Heart left ventricle (tissue), 16 donors: ENCODE results near the gene TMBIM6. TPM values are rescaled to one million over a fixed set of nuclear protein-coding genes. Genes with fewer than 3 reads are reported as not detected.

Source experiments
- ATAC-seq, 4 donors: fragments of 200-7000 bp; cut with Tn5 transposase; one replicate each; pipeline ENCODE4 v1.9.1; 2020 to 2022; ENCODE audit warnings: moderate library complexity in 4 of 4, mild to moderate bottlenecking in 3 of 4, moderate number of reproducible peaks in 1 of 4
- DNase-seq, 5 donors: peaks; one replicate each; pipeline ENCODE4 v3.0.0-alpha.2; 2020
- H3K27ac ChIP-seq, 12 donors: fragments of 200-600 bp; sonication (generic) in 4 of 12; one replicate each; pipeline versions ENCODE4 v1.5.0 to v1.8.0; 2016 to 2022; ENCODE audit warnings: mild to moderate bottlenecking in 2 of 12
- H3K27me3 ChIP-seq, 9 donors: fragments of 200-600 bp; sonication (generic) in 2 of 9; one replicate each; pipeline versions ENCODE4 v1.5.1 to v1.8.0; 2016 to 2022; ENCODE audit warnings: mild to moderate bottlenecking in 3 of 9
- H3K36me3 ChIP-seq, 9 donors: fragments of 200-600 bp; sonication (generic) in 2 of 9; one replicate each; pipeline versions ENCODE4 v1.5.0 to v1.8.0; 2018 to 2022; ENCODE audit warnings: mild to moderate bottlenecking in 2 of 9
- H3K4me1 ChIP-seq, 12 donors: fragments of 200-600 bp; sonication (generic) in 4 of 12; one replicate each; pipeline versions ENCODE4 v1.5.0 to v1.8.0; 2016 to 2022; ENCODE audit warnings: mild to moderate bottlenecking in 3 of 12
- H3K4me3 ChIP-seq, 12 donors: fragments of 200-600 bp; sonication (generic) in 4 of 12; one replicate each; pipeline versions ENCODE4 v1.5.0 to v1.8.0; 2017 to 2022; ENCODE audit warnings: mild to moderate bottlenecking in 9 of 12, moderate library complexity in 4 of 12
- H3K9me3 ChIP-seq, 12 donors: fragments of 200-600 bp; sonication (generic) in 4 of 12; one replicate each; pipeline versions ENCODE4 v1.5.0 to v1.8.0; 2016 to 2022; ENCODE audit warnings: mild to moderate bottlenecking in 1 of 12
- POLR2A ChIP-seq, 2 donors: fragments of 450-650 bp; IDR thresholded peaks; one replicate each; pipeline ENCODE4 v1.6.1; 2017; ENCODE audit warnings: antibody characterized with exemption in 2 of 2, mild to moderate bottlenecking in 2 of 2, moderate library complexity in 2 of 2
- WGBS, 4 donors: extraction: QIAGEN DNeasy Blood & Tissue Kit in 2 of 4; methylation state at CpG; one replicate each; pipeline versions ENCODE4 v1.1.5 to v1.1.7; 2013 to 2018; 5-methylcytosine and 5-hydroxymethylcytosine counted together
- intact Hi-C, 10 donors: fragments of 100-400 bp; cut with DNase I; formaldehyde crosslinking; loops; one replicate each; pipeline versions ENCODE4 v1.11.1 to v1.14.2; 2022
- polyA plus RNA-seq, 2 donors: library from polyadenylated mRNA; stranded (reverse); fragments of 200-250 nt; gene quantifications; one replicate each; pipeline ENCODE4 v1.2.3, GENCODE V29; 2013
- total RNA-seq, 9 donors: library from RNA; depleted of rRNA in 2 of 9; stranded (reverse); fragments of >200 nt in 2 of 9; fragmentation: NEBNext Ultra II Directional in 3 of 9; extraction: Animal tissue kit (Norgen Biotek cat#: 25700) in 3 of 9; gene quantifications; one replicate each; pipeline versions ENCODE4 v1.1.0 to v1.2.4, GENCODE V29; 2016 to 2023
- TF ChIP-seq, protein P1 (sequence below), 12 donors: fragments of 200-600 bp; sonication (generic) in 4 of 12; IDR thresholded peaks; one replicate each; pipeline versions ENCODE4 v1.5.0 to v1.8.0; 2018 to 2022; ENCODE audit warnings: antibody characterized with exemption in 12 of 12, mild to moderate bottlenecking in 5 of 12
- donor health status: ischemic (EF 13 %, LVEDD 7.1; RV severe dilation, severe dysfunction).
- donor health status: healthy with polysubstance abuse.
- donor health status: DM: no; HTN: yes; CAD: no.
- donor health status: DM: no; HTN: no; CAD: no.
- donor health status: ischemic (EF 25% LVEDD 6.9; RV normal size, moderate dysfunction).
- donor health status: ischemic (EF 25% LVEDD 5.7; RV mildly dilated, moderate dysfunction).
- donor health status: healthy.
- donor health status: DM: yes; HTN: yes; CAD: no.
- donor health status: ischemic (EF 35%, LVEDD 5.7; RV mildly dilated, moderate dysfunction).
- donor health status: nonischemic (EF 11% LVEDD 7.7; RV severe dilation, severe dysfunction).
- donor health status: DM: yes; HTN: yes; CAD: no.
- donor health status: PGD.
- donor health status: ischemic (EF 29% LVEDD 5.4; RV normal size, mild dysfunction).
- donor health status: nonischemic (EF 23%, LVEDD 6.1; RV moderate dilation, normal function).

TMBIM6 gene
- total and polyA plus RNA-seq, 11 donors = 105 to 376 (median 252) TPM

GRCh38 chr12:49813131-49813530 lies 71.8 kb downstream of the TMBIM6 start:
- ATAC-seq (no peak), DNase-seq (no peak)
- Histone ChIP-seq H3K4me3 (no peak overlapping the region), H3K9me3 (no peaks in the 10 kb centered on the region), H3K27ac (no peak overlapping the region), H3K36me3 (peaks cover 0 to 10% (median 0%) of the 10 kb centered on the region in 9 donors), H3K27me3 (no peaks in the 10 kb centered on the region), H3K4me1 (peaks cover 0 to 52% (median 37%) of the 10 kb centered on the region in 12 donors)
- TF ChIP-seq, protein P1, sequence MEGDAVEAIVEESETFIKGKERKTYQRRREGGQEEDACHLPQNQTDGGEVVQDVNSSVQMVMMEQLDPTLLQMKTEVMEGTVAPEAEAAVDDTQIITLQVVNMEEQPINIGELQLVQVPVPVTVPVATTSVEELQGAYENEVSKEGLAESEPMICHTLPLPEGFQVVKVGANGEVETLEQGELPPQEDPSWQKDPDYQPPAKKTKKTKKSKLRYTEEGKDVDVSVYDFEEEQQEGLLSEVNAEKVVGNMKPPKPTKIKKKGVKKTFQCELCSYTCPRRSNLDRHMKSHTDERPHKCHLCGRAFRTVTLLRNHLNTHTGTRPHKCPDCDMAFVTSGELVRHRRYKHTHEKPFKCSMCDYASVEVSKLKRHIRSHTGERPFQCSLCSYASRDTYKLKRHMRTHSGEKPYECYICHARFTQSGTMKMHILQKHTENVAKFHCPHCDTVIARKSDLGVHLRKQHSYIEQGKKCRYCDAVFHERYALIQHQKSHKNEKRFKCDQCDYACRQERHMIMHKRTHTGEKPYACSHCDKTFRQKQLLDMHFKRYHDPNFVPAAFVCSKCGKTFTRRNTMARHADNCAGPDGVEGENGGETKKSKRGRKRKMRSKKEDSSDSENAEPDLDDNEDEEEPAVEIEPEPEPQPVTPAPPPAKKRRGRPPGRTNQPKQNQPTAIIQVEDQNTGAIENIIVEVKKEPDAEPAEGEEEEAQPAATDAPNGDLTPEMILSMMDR (IDR thresholded peaks at IDR 0.05) = no peak
- TF ChIP-seq POLR2A (IDR thresholded peaks at IDR 0.05) = no peak
- 85 to 95% (median 86%) methylated on average over 1 of the region's 1 CpG for WGBS, 4 donors
- intact Hi-C loops = no loop called here

Other genes with a start within 250 kb of the TMBIM6 start
- 1 to 10 TPM in 3 of 9 donors, under 1 TPM in 6; 0.19 to 2.2 (median 0.40) TPM for gene KCNH3, start 202.5 kb upstream of the TMBIM6 start, total RNA-seq
- gene KCNH3, start 202.5 kb upstream of the TMBIM6 start, polyA plus RNA-seq = under 1 TPM; 0.14 to 0.42 TPM
- 100 to 1,000 TPM in 3 of 9 donors, 10 to 100 TPM in 6; 70.0 to 122 (median 88.3) TPM for gene MCRS1, start 173.4 kb upstream of the TMBIM6 start, total RNA-seq
- gene MCRS1, start 173.4 kb upstream of the TMBIM6 start, polyA plus RNA-seq = 10 to 100 TPM; 64.2 to 80.3 TPM
- under 1 TPM; 0.23 to 0.78 (median 0.48) TPM for gene FAM186B, start 135.9 kb upstream of the TMBIM6 start, total RNA-seq
- gene FAM186B, start 135.9 kb upstream of the TMBIM6 start, polyA plus RNA-seq = under 1 TPM; 0.17 to 0.30 TPM
- gene PRPF40B, start 118.0 kb upstream of the TMBIM6 start, total RNA-seq = 10 to 100 TPM; 12.7 to 25.5 (median 20.9) TPM
- gene PRPF40B, start 118.0 kb upstream of the TMBIM6 start, polyA plus RNA-seq = 10 to 100 TPM; 12.0 to 21.1 TPM
- gene FMNL3, start 34.2 kb upstream of the TMBIM6 start, total RNA-seq = 10 to 100 TPM in 7 of 9 donors, 1 to 10 TPM in 2; 8.7 to 33.9 (median 14.3) TPM
- 1 to 10 TPM; 5.9 to 7.8 TPM for gene FMNL3, start 34.2 kb upstream of the TMBIM6 start, polyA plus RNA-seq
- gene NCKAP5L, start 86.9 kb downstream of the TMBIM6 start, total RNA-seq = 10 to 100 TPM; 14.1 to 35.0 (median 25.0) TPM
- gene NCKAP5L, start 86.9 kb downstream of the TMBIM6 start, polyA plus RNA-seq = 10 to 100 TPM; 19.4 to 27.7 TPM
- 1 to 10 TPM; 1.7 to 3.9 (median 2.4) TPM for gene BCDIN3D, start 101.5 kb downstream of the TMBIM6 start, total RNA-seq
- gene BCDIN3D, start 101.5 kb downstream of the TMBIM6 start, polyA plus RNA-seq = 1 to 10 TPM; 1.6 to 2.2 TPM
- gene FAIM2, start 162.3 kb downstream of the TMBIM6 start, total RNA-seq = 10 to 100 TPM in 2 of 9 donors, 1 to 10 TPM in 6, under 1 TPM in 1; 0.33 to 15.0 (median 3.2) TPM
- gene FAIM2, start 162.3 kb downstream of the TMBIM6 start, polyA plus RNA-seq = 1 to 10 TPM; 5.0 to 6.0 TPM
- not detected for gene AQP2, start 209.2 kb downstream of the TMBIM6 start, total RNA-seq
- not detected for gene AQP2, start 209.2 kb downstream of the TMBIM6 start, polyA plus RNA-seq
- under 1 TPM in 5 of 9 donors, not detected in 4; 0.20 to 0.63 (median 0.44) TPM for gene AQP5, start 220.3 kb downstream of the TMBIM6 start, total RNA-seq
- under 1 TPM; 0.61 to 0.78 TPM for gene AQP5, start 220.3 kb downstream of the TMBIM6 start, polyA plus RNA-seq
- not detected for gene AQP6, start 231.4 kb downstream of the TMBIM6 start, total RNA-seq
- gene AQP6, start 231.4 kb downstream of the TMBIM6 start, polyA plus RNA-seq = under 1 TPM; 0.04 TPM